Measurements from ENCODE around the gene BBS2.
"Not testable (repeated sequence)": the region's sequence is repeated elsewhere in the genome, so short reads cannot be mapped to it uniquely, and the experiment has no call there.

BBS2 gene

DNA sequence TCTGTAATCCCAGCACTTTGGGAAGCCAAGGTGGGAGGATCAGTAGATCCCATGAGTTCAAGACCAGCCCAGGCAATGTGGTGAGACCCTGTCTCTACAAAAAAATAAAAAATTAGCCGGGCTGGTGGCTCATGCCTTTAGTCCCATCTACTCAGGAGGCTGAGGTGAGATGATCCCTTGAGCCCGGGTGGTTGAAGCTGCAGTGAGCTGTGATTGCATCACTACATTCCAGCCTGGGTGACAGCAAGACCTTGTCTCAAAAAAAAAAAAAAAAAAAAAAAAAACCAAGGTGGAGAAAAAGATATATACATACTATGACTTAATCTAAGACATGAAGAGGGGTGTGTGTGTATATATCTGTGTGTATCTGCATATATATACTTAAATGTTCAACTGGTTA, 26.7 kb downstream of the BBS2 start:
- no peaks in the 10 kb centered on the region for H3K27me3 ChIP-seq
- H3K27ac ChIP-seq, result no peak overlapping the region
- no peaks in the 10 kb centered on the region for H3K9me3 ChIP-seq
- H3K4me3 ChIP-seq, result no peak overlapping the region
- H3K36me3 ChIP-seq, result peaks cover 26 to 40% (median 38%) of the 10 kb centered on the region in 3 donors
- H3K4me1 ChIP-seq, result no peaks in the 10 kb centered on the region
- TF ChIP-seq, protein P1, sequence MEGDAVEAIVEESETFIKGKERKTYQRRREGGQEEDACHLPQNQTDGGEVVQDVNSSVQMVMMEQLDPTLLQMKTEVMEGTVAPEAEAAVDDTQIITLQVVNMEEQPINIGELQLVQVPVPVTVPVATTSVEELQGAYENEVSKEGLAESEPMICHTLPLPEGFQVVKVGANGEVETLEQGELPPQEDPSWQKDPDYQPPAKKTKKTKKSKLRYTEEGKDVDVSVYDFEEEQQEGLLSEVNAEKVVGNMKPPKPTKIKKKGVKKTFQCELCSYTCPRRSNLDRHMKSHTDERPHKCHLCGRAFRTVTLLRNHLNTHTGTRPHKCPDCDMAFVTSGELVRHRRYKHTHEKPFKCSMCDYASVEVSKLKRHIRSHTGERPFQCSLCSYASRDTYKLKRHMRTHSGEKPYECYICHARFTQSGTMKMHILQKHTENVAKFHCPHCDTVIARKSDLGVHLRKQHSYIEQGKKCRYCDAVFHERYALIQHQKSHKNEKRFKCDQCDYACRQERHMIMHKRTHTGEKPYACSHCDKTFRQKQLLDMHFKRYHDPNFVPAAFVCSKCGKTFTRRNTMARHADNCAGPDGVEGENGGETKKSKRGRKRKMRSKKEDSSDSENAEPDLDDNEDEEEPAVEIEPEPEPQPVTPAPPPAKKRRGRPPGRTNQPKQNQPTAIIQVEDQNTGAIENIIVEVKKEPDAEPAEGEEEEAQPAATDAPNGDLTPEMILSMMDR (IDR thresholded peaks at IDR 0.05), result no peak
- DNase-seq, result no peak
- intact Hi-C loops (cut with DNase I; ENCODE audit: low total_unique reads), result no loop called here

DNA sequence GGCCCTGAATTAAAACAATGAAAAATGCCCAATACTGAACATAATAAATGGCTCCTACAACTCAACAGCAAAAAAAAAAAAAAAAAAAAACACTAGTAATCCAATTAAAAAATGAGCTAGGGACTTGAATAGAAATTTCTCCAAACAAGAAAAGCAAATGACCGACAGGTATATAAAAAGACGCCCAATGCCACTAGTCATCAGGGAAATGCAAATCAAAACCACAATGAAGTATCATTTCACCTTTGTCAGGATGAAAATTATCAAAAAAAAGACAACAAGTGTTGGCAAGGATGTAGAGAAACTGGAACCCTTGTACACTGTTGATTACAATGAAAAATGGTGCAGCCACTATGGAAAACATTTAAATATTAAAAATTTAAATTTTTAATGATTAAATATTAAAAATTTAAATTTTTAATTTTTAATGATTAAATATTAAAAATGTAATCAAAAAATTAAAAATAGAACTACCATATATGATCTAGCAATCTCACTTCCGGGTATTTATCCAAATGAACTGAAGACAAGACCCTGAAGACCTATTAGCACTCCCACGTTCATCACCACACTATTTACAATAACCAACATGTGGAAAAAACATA, 28.1 kb downstream of the BBS2 start:
- no peak for DNase-seq
- H3K36me3 ChIP-seq, result peaks cover 14 to 26% (median 24%) of the 10 kb centered on the region in 3 donors
- H3K9me3 ChIP-seq, result no peaks in the 10 kb centered on the region
- TF ChIP-seq, protein P1 (IDR thresholded peaks at IDR 0.05), result no peak
- H3K27ac ChIP-seq, result no peak overlapping the region
- no peaks in the 10 kb centered on the region for H3K4me1 ChIP-seq
- intact Hi-C loops (cut with DNase I; ENCODE audit: low total_unique reads), result no loop called here
- no peaks in the 10 kb centered on the region for H3K27me3 ChIP-seq
- H3K4me3 ChIP-seq, result no peak overlapping the region

DNA sequence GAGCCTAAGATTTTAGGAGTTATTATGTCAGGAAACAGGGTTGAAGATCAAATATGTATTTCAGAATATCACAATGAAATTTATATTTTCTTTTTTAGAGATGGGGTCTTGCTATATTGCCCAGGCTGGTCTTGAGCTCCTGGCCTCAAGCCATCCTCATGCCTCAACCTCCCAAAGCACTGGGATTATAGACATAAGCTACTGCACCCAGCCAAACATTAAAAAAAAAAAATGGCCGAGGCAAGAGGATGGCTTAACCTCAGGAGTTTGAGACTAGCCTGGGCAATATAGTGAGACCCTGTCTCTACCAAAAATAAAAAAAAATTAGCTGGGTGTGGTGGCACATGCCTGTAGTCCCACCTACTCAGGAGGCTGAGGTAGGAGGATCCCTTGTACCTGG, 31.0 kb downstream of the BBS2 start:
- intact Hi-C loops (cut with DNase I; ENCODE audit: low total_unique reads); DNase-seq; H3K9me3 ChIP-seq; H3K4me3 ChIP-seq; H3K4me1 ChIP-seq; H3K27me3 ChIP-seq; H3K27ac ChIP-seq: not testable (repeated sequence)
- H3K36me3 ChIP-seq, result peaks cover 20 to 35% (median 28%) of the 10 kb centered on the region in 3 donors

DNA sequence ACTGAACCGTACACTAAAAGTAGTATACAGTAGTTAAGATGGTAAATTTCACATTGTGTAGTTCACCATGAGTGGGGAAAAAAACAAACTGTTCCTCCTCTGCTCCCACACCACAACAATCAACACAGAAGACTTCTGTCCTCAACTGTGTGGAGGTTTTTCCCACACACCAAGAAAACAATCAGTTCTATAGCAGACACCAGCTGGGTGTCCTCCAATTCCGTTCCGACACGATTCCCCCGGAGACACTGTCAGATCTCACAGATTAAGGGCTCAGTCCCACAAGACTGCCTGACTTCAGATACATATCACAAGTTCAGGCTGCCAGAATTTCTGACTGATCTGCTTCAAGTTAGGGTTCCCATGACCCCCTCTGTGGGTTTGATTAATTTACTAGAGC, 31.8 kb downstream of the BBS2 start:
- Histone ChIP-seq H3K27me3 (no peaks in the 10 kb centered on the region), H3K27ac (no peak overlapping the region), H3K4me1 (no peaks in the 10 kb centered on the region), H3K9me3 (no peaks in the 10 kb centered on the region), H3K4me3 (no peak overlapping the region), H3K36me3 (peaks cover 29 to 38% (median 33%) of the 10 kb centered on the region in 3 donors)
- DNase-seq, result no peak
- intact Hi-C loops (cut with DNase I; ENCODE audit: low total_unique reads), result no loop called here
- TF ChIP-seq, protein P1 (IDR thresholded peaks at IDR 0.05), result no peak

DNA sequence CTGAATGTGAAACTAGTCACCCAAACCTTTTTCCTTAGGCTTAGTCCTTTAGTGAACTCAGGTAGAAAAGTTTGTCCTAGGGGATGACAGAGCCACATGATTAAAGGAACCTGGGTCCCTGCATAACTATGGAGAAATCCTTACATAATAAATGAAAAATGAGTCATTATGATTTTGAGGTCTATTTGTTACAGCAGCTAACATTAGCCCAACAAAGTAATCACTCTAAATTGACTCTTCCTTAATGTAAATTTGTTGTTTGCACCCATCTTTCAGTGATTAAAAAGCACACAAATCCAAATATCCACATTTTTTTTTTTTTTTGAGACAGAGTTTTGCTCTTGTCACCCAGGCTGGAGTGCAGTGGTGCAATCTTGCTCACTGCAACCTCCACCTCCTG, 36.4 kb downstream of the BBS2 start:
- intact Hi-C loops (cut with DNase I; ENCODE audit: low total_unique reads), result no loop called here
- Histone ChIP-seq H3K4me1 (no peaks in the 10 kb centered on the region), H3K27me3 (no peaks in the 10 kb centered on the region), H3K4me3 (no peak overlapping the region), H3K27ac (no peak overlapping the region), H3K9me3 (no peaks in the 10 kb centered on the region), H3K36me3 (peaks cover 36 to 65% (median 56%) of the 10 kb centered on the region in 3 donors)
- TF ChIP-seq, protein P1 (IDR thresholded peaks at IDR 0.05), result no peak
- no peak for DNase-seq

DNA sequence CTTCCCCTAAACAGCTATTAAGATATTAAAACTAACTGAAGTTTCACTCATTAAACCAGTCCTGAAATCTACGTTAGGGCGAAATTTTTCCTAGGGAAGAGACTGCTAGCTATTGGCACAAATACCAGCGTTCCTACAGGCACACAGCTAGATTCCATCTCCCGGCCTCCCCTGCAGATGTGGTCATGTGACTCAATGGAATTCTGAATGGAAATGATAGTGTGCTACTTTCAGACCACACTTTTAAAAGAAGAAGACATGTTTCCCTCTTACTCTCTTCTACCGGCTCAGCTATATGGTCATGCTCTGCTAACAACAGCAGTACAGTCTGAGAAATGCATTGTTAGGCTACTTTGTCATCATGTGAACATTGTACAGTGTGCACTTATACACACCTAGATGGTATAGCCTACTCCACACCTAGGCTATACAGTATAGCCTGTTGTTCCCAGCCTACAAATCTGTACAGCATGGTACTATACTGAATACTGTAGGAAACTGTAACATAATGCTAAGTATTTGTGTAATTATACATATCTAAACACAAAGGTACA, 37.1 kb downstream of the BBS2 start:
- Histone ChIP-seq H3K27me3 (no peaks in the 10 kb centered on the region), H3K4me3 (no peak overlapping the region), H3K9me3 (no peaks in the 10 kb centered on the region), H3K36me3 (peaks cover 41 to 72% (median 61%) of the 10 kb centered on the region in 3 donors), H3K4me1 (no peaks in the 10 kb centered on the region), H3K27ac (no peak overlapping the region)
- DNase-seq, result no peak
- TF ChIP-seq, protein P1 (IDR thresholded peaks at IDR 0.05), result no peak
- intact Hi-C loops (cut with DNase I; ENCODE audit: low total_unique reads), result no loop called here

Measured in tibial artery (tissue), 4 donors.